GM21367 (cell line): ENCODE data around the gene PCNX2.

Experiments
- ATAC-seq: cut with Tn5 transposase; IDR thresholded peaks from one replicate; pipeline ENCODE4 v1.9.1; 2021; ENCODE audit not compliant: unreplicated experiment

The PCNX2 gene

DNA sequence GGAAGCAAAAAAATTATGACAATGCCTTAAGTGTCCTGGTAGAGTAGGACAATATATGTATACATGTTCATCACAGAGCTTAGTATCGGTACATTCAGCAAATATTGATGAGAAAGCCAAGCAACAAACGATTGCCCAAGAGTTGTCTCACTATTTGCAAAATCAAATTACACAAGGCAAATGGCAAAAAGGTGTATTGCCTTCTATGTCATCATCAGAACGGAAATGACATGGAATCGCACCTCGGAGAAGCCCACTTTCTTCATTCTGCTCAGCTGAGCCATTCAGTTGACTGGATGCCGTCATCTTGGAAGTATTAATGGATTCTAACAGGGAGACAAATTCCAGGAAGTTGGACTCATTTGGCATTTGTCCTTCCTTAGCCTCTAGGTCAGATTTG, 37.7 kb downstream of the PCNX2 start:
- no peak for ATAC-seq

DNA sequence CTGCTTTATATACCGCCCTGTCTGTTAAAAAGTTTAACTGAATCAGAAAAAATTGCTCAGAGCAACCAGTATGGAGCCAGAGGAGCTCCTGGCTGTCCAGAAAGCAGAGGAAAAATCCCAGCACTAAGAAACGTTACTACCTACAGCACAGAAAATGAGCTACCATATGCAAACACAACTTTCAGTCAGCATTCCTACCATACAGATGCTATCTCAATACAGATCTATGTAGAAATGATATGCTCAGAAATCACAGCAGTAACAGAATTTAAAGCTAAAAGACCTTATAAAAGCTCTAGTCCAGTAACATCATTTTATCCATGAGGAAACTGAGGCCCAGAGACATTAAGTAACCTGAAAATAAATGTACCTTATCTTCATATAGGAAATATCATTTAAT, 38.7 kb downstream of the PCNX2 start:
- ATAC-seq: no peak

DNA sequence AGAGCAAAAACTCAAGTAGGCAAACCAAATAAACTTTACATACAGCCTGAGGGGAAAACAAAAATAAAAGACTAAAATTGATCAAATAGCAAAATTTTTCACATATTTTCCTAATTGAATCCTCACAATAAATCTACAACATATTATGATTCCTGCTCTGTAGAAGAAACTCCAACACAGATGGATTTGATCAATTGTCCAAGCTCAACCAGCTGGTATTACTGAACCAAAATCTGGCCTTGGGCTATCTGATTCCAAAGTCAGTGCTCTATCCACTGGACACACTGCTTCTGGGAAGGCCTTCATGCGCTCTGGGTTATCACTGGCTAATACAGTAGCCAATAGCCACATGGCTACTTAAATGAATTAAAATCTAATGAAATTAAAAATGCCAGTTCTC, 39.3 kb downstream of the PCNX2 start:
- no peak for ATAC-seq

DNA sequence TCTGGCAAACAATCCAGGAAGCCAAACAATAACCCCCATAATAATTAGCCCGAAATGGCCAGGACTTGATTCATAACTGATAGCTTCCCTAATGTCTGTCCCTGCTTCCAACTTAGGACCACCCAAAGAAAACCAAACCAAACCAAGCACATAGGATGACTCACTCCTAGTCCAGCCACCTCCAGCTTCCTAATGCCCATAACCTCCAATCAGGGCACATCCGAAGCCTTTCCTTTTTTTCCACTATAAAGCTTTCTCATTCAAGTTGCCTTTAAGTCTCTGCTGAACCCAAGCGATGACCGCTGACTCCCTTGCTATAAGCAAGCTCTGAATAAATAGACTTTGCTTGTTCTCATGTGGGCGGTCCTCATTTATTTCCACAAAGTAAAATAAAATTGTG, 40.4 kb downstream of the PCNX2 start:
- no peak for ATAC-seq

DNA sequence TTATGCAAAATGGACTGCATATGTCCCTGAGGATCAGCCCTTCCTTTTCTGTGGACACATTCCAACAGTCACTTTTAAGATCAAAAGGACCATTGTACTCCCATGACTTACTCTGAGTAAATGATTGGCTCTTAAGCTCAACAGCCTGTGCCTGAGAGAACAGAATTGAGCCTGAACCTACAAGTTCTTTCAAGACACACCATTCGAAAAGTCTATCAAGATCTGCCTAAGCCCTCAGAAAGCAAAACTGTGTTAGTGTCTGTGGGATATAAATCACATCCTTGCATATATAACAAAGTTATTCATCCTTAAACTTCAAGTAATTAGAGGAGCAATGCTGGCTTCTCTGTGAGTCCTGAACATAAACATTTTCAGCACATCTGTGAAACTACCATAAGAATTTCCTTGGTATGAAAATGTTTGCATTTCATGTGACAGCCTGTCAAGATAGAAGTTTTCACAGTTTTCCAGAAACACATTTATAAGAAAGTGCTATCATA, 41.6 kb downstream of the PCNX2 start:
- ATAC-seq: no peak

DNA sequence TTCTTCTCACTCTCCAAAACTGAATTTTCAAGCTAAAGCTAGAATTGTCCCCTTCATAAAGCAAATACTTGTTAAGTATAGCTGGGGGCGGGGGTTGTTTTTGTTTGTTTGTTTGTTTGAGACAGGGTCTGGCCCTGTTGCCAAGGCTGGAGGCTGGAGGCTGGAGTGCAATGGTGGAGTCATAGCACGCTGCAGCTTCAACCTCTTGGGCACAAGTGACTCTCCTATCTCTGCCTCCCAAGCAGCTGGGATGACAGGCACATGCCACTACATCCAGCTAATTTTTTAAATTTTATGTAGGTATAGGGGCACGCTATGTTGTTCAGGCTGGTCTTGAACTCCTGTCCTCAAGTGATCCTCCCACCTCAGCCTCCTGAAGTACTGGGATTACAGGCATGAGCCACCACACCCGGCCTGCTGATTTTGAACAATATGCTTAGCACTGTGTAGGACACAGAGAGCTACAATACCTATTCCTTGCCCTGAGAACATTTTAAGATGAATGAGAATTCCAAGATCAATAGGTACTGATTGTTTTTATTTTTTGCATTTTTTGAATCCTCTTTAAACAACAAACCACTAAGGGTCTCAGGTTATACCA, 42.2 kb downstream of the PCNX2 start:
- ATAC-seq: no peak

DNA sequence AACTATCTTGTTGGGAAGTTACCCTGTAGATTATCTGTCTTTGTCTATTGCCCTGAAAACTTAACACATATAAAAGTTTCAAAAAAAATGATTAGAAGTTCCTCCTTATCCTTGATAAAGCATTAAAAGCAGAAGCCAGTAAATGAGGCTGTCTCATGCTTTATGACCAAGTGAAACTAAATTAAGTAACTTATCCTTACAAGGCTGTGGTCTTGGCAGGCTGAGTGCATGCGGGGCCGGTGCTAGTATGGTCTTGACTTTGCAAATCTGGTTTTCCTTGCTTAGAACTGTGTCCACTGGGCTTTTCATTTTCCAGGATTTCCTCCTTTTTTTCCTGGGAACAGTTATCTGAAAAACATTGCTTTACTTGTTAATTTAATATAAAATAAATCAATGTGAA, 43.1 kb downstream of the PCNX2 start:
- ATAC-seq: no peak

DNA sequence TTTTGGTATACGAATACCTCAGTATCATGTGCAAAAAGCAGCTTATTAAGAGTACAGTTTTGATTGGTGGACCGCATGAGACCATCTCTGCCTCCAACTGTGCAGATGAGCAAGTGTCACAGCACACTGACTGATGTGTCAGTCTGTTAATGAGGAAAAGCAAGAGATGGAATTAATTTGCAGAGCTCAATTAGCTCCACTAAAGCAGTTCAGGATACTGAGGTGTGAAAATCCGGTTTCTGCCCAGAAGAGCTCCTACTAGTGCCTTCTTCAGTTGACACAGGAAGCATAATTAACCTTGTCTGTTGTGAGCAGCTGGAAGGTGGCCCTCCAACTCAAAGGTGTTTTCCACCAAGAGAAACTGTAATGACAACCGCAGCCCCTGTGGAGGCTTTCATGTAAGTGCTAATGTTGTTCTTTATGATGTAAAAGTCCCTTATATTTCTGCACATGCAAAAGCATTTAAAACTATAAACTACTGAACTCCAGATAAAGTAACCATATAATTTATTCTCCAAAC, 44.3 kb downstream of the PCNX2 start:
- no peak for ATAC-seq

DNA sequence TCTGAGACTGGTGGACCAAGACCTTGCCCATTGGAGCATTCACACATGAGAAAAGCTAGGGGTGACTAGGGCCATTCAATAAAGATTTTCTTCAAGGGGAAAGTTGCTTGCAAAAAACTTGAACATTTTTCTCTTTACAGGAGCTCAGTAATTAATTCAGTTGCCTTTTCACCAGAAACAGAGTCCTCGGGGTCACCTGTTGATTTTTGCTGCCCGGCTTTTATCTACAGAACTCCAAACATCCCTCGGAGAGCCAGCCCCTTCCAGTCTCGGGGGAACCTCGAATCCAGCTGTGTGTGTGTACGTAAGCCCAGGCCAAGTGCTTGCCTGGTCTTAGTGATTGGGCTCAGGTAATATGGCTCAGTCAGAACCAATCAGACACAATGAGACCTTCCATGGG, 47.5 kb downstream of the PCNX2 start:
- ATAC-seq: no peak

DNA sequence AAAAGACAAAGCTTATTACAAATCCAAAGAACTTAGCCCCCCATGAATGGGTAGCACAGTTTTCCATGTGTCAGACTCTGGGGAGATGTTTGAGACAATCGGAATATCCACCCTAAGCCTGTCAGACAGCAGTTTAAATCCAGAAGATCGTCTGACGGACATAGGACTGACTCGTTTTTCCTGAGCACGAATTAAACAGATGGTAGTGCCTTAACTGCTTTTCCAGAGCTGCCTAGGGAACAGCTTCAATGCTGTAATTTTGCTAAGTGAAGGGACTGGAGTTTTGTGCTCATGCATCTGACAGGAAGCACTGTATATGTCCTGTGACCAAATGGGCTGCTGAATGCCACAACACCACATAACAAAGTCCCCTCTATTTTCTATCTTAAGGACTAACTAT, 48.6 kb downstream of the PCNX2 start:
- no peak for ATAC-seq

DNA sequence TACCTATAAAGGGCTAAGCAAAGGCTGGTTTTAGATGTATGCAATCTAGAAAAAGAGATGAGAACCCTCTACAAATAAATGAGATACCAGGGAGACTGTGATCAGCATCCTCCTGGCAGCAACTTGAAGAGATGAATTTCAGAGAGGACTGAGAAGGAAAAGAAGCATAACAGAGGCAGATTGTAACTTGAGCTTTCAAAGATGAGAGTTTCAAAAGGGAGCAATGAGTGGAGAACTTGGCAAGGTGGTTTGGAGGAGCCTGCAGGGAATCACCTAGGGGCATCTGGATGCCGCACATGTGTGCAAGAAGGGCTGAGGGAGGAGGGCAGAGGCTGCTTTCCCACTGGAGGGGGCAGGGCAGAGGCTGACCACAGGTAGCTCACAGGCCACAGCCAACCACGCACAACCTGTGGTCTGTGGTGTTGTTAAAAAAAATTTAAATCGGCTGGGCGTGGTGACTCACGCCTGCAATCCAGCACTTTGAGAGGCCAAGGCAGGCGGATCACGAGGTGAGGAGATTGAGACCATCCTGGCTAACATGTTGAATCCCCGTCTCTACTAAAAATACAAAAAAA, 50.2 kb downstream of the PCNX2 start:
- no peak for ATAC-seq

DNA sequence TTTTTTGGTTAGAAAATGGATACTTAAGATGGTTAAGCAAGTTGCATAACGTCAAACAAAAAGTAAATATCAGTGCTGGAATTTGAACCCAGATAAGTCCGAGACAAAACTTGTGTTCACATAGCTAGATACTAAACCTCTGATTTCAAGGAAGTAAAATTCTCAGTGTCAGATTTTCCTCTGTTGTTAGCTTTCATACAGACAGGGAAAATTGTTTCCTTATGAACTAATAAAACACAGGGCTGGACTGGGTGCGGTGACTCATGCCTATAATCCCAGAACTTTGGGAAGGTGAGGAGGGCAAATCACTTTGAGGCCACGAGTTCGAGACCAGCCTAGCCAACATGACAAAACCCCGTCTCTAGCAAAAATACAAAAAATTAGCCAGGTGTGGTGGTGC, 51.3 kb downstream of the PCNX2 start:
- no peak for ATAC-seq

DNA sequence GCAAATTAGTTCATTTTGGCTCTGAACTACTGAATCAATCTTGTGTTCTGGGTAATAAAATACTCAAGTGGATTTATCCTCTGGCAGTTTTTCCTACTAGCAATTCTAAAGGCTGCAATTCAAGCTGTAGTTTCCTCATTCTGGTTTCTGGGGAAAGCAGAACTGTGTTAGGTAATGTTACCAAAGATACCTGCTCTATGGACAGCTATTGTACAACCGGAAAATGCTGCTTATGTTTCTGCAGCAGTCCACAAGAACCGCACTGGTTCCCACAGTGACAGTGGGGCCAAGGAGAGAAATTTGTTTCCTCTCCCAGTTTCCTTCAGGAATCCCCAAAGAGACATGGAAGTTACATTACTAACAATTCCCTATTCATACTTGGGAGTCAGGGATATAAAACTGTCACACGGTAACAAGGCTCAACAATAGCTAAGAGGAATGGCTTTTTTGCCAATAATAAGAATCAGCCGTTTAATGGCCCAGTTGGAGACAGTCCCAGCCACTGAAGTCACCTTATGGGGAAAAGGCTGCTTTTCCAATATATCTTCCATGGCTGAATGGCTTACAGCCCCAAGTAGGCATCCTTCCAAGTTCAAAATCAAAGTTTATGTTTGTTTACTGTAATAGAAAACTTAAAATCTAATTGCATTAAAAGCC, 52.6 kb downstream of the PCNX2 start:
- ATAC-seq: no peak

DNA sequence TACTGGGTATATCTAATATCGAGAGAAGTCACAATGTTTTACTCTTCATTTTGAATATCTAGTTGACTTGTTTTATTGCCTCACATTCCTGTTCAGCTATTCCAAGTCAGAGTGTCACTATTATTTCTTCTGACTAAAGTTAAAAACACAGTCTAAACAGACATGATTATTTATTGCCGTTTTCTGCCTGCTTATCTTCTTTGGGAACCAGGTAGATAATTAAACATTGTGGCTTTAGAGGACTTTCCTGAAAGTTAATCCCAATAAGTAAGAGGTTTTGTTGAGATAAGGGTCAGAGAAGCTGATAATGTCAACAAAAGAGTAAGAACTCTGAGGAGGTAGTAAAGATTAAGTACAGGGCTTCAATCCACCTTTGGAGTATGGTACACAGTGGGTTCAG, 53.8 kb downstream of the PCNX2 start:
- ATAC-seq: no peak

DNA sequence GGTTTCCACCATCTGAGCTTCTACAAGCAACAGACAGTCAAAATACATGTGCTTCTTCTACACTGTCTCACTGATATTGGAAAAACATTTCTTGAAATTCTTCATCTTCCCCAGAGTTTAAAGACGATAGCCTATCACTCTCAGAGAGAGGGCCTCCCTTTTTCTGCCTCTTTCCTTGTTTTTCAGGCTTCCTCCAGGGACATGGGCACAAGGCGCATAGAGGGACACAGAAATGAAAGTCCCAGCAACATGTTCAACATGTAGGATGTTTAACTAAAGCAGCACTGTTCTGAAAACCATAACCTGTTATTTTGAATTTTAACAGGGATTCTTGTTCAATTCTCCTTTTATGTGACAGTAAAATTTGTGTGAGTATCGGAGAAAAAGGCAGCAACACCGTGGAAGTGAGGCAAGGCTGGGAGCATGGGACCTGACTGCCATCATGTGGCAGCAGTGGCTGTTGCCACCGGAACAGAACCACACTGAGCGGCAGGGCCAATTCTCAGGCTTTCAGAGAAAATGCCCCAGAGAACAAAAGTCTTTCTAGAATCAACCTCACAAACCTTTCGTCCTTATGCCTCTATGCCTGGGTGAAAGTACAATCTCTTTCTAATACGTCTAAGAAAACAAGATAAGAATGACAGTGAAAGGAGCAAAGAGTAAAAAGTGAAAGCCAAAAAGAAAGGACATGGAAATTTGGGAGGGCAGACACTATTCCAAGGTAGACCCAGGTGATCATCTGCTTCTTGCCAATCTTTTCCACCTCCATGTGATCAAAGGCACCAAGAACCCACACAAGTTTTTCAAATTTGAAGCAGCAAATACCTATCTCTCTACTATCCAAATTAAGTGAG, 54.5 kb downstream of the PCNX2 start:
- ATAC-seq: no peak

DNA sequence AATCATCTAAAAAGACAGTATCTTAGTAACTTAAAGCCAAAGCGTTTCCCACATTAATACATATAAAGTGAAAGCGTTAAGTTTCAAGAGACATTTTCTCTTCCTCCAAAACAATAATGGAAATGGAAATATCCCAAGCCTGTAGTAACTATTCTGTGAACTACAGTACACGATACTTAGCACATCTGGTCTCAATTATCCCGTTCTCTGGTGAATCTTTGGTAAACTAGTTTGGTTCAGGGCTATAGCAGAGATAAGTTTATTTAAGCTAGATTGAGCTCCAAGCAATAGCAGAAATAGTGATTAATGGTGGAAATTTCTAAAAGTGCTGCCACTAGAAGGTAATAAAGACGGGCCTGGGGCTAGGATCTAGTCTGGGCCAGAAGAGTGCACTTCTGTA, 55.2 kb downstream of the PCNX2 start:
- no peak for ATAC-seq

DNA sequence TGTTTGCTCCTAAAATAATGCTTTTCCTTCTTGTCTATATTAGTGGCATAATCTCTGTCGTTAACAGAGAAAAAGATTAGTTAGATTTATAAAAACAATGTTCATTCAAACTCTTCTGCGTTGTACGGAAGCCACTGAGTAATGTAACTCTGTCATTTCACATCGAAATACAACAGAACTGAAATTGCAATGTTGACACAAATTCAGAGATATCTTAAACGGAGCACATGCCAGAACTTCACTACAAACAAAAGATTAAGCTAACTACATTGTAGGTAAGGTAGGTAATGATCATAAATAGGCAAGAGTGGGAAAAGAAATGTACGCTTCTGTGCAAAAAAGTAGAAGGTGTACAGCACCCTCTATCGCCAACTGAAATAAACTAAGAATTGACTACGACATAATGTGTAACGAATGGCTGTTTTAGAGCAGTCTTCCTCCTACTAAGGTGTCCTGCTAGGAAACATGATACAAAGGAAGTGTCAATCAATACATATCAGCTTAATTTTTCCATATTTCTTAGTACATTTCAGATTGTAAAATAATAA, 56.6 kb downstream of the PCNX2 start:
- ATAC-seq: no peak

DNA sequence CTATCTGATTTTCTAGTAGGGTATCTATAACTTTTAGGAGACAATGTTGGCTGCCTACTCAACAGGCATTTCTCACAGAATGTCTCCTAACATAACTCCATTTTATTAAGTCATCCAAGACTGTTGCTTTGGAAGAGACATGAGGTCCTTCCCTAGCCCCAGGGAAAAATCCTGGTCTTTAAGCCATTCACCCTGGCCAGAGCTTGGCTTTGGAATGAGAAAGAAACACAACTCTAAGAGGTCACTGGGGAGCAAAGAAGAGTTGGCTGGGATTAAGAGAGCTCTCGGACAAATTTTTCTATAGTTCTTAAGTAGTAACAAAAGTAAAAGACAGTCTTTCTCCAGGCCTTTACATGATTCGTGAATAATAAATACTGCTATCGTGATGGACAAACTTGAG, 57.9 kb downstream of the PCNX2 start:
- no peak for ATAC-seq

DNA sequence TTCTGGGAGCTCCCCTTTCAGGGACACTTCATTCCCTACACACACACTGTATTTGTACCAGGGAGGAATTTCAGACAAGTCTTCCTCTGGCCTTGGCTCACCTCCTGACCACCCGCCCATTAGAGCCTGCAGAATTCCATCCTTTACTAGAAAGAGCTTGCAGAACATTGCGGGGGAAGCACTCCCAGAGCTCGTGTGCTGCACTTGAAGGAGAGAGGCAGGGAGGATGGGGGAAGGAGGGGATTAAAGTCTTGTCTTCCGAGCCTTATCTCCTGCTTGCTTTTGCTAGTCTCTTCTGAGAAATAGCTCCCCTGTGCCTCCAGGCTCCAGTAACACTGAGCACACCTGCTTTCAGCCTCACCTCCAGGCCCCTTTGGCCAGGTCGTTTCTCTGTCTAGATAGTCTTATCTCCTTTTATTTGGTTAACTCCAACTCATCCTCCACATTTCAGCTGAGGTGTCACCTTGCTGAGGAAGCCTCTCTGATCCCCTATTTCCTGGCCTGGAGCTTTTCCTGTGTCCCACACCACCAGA, 62.0 kb downstream of the PCNX2 start:
- ATAC-seq: no peak

DNA sequence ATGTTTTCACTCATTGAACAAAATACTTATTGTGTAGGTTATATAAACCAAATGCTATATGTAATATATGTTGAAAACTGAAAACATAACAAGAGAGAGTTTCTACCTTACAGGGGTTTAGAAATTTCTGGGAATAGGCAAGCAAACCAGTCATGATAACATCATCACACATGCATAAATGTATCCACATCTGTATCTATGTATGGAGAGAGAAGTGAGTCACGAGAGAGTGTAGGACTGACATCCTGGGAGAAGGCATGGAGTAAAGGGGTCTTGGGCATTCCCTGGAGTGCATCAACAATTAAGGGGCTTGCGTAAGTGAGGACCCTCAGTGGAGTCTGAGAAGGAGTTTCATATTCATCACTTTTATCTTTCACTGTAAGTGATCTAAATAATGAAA, 65.5 kb downstream of the PCNX2 start:
- no peak for ATAC-seq

DNA sequence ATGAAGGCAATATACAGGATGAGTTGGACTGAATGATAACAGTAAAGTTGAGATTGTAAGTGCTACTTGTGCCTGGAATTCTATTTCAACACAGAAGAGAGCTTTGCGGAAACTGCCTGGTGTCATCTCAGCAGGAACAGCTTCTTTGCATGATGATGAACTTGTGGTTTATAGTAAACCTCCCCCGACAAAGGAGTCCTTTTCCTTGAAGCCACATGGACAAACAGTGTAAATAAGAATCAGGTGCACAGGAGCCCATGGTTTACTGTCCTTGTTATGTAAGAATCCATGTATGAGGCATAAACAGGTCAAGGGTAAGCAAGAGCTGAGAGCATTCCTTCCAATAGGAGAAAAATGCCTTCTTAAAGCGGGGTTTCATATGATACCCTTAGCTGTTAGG, 66.2 kb downstream of the PCNX2 start:
- ATAC-seq: no peak
